HG03108 (cell line): ENCODE results near the gene PLA2G4C.
"Not testable (repeated sequence)": the region's sequence is repeated elsewhere in the genome, so short reads cannot be mapped to it uniquely, and the experiment has no call there.

Source experiments
- ATAC-seq: cut with Tn5 transposase; IDR thresholded peaks from one replicate; pipeline ENCODE4 v1.9.1; 2021; ENCODE audit warnings: moderate library complexity; ENCODE audit not compliant: unreplicated experiment

Gene PLA2G4C

GRCh38 chr19:48111280-48111679, 663 bp upstream of the PLA2G4C start:
- no peak for ATAC-seq

- no peak for ATAC-seq
Measured at GRCh38 chr19:48108997-48109782, 1.4 kb downstream of the PLA2G4C start.

GRCh38 chr19:48103922-48104321, 6.7 kb downstream of the PLA2G4C start:
- no peak for ATAC-seq

GRCh38 chr19:48102870-48103751, 7.5 kb downstream of the PLA2G4C start:
- no peak for ATAC-seq

- no peak for ATAC-seq
Measured at GRCh38 chr19:48095612-48096175, 14.9 kb downstream of the PLA2G4C start.

- no peak for ATAC-seq
Measured at GRCh38 chr19:48094855-48095203, 15.8 kb downstream of the PLA2G4C start.

- ATAC-seq: no peak
Measured at GRCh38 chr19:48094129-48094854, 16.3 kb downstream of the PLA2G4C start.

GRCh38 chr19:48091111-48091718, 19.4 kb downstream of the PLA2G4C start:
- ATAC-seq: not testable (repeated sequence)

GRCh38 chr19:48090281-48090802, 20.3 kb downstream of the PLA2G4C start:
- no peak for ATAC-seq

GRCh38 chr19:48088991-48089390, 21.6 kb downstream of the PLA2G4C start:
- ATAC-seq: not testable (repeated sequence)

GRCh38 chr19:48085904-48086864, 24.4 kb downstream of the PLA2G4C start:
- ATAC-seq: no peak

- ATAC-seq: no peak
Measured at GRCh38 chr19:48085076-48085475, 25.5 kb downstream of the PLA2G4C start.

- no peak for ATAC-seq
Measured at GRCh38 chr19:48081106-48081505, 29.5 kb downstream of the PLA2G4C start.

- not testable (repeated sequence) for ATAC-seq
Measured at GRCh38 chr19:48070177-48070769, 40.3 kb downstream of the PLA2G4C start.

GRCh38 chr19:48069435-48069834, 41.2 kb downstream of the PLA2G4C start:
- ATAC-seq: no peak

- no peak for ATAC-seq
Measured at GRCh38 chr19:48064509-48064908, 46.1 kb downstream of the PLA2G4C start.

- no peak for ATAC-seq
Measured at GRCh38 chr19:48061401-48062344, 48.9 kb downstream of the PLA2G4C start.

GRCh38 chr19:48060381-48060780, 50.2 kb downstream of the PLA2G4C start:
- no peak for ATAC-seq
